Renal cortical epithelial cell (primary cell): Measurements from ENCODE around the gene SRGAP2C. TPM values are rescaled to one million over a fixed set of nuclear protein-coding genes. Genes with fewer than 3 reads are reported as not detected.
"Not testable (repeated sequence)": the region's sequence is repeated elsewhere in the genome, so short reads cannot be mapped to it uniquely, and the experiment has no call there.

ENCODE experiments used
- DNase-seq: peaks from one replicate; pipeline ENCODE4 v3.0.0-alpha.2; 2011; ENCODE audit warnings: low read depth
- total RNA-seq: library from RNA; depleted of rRNA; stranded (reverse); fragments of >200 nt; gene quantifications from 2 replicates; pipeline ENCODE4 v1.2.3, GENCODE V29; 2014

Gene SRGAP2C
- total RNA-seq, 1 donor from 2014 or later = 16.1 TPM

- DNase-seq = not testable (repeated sequence)
Measured at GRCh38 chr1:121332599-121333562, 148.1 kb downstream of the SRGAP2C start.

GRCh38 chr1:121337958-121338357 lies 153.2 kb downstream of the SRGAP2C start:
- not testable (repeated sequence) for DNase-seq

- DNase-seq = not testable (repeated sequence)
Measured at GRCh38 chr1:121339611-121340010, 154.8 kb downstream of the SRGAP2C start.

- DNase-seq = peak; percentile 12
Measured at GRCh38 chr1:121343311-121343906, 158.6 kb downstream of the SRGAP2C start.

- not testable (repeated sequence) for DNase-seq
Measured at GRCh38 chr1:121344355-121344754, 159.6 kb downstream of the SRGAP2C start.

- not testable (repeated sequence) for DNase-seq
Measured at GRCh38 chr1:121346654-121347053, 161.9 kb downstream of the SRGAP2C start.

GRCh38 chr1:121347476-121347875 lies 162.7 kb downstream of the SRGAP2C start:
- not testable (repeated sequence) for DNase-seq

- not testable (repeated sequence) for DNase-seq
Measured at GRCh38 chr1:121348115-121348514, 163.3 kb downstream of the SRGAP2C start.

- not testable (repeated sequence) for DNase-seq
Measured at GRCh38 chr1:121349332-121349967, 164.7 kb downstream of the SRGAP2C start.

- not testable (repeated sequence) for DNase-seq
Measured at GRCh38 chr1:121355711-121356420, 171.1 kb downstream of the SRGAP2C start.

- not testable (repeated sequence) for DNase-seq
Measured at GRCh38 chr1:121356819-121357218, 172.0 kb downstream of the SRGAP2C start.

GRCh38 chr1:121360531-121360930 lies 175.8 kb downstream of the SRGAP2C start:
- not testable (repeated sequence) for DNase-seq

- DNase-seq = not testable (repeated sequence)
Measured at GRCh38 chr1:121361451-121362233, 176.9 kb downstream of the SRGAP2C start.

- not testable (repeated sequence) for DNase-seq
Measured at GRCh38 chr1:121362234-121362883, 177.6 kb downstream of the SRGAP2C start.

- DNase-seq = not testable (repeated sequence)
Measured at GRCh38 chr1:121365316-121365715, 180.5 kb downstream of the SRGAP2C start.

- DNase-seq = not testable (repeated sequence)
Measured at GRCh38 chr1:121365723-121366122, 180.9 kb downstream of the SRGAP2C start.

- DNase-seq = not testable (repeated sequence)
Measured at GRCh38 chr1:121366171-121366570, 181.4 kb downstream of the SRGAP2C start.

- DNase-seq = not testable (repeated sequence)
Measured at GRCh38 chr1:121368910-121369309, 184.1 kb downstream of the SRGAP2C start.

GRCh38 chr1:121369959-121370358 lies 185.2 kb downstream of the SRGAP2C start:
- not testable (repeated sequence) for DNase-seq

- peak; percentile 40 for DNase-seq
Measured at GRCh38 chr1:121374851-121375367, 190.1 kb downstream of the SRGAP2C start.
